ENCODE measurements around the gene COMMD3. TPM values are rescaled to one million over a fixed set of nuclear protein-coding genes. Genes with fewer than 3 reads are reported as not detected.
"Not testable (repeated sequence)": the region's sequence is repeated elsewhere in the genome, so short reads cannot be mapped to it uniquely, and the experiment has no call there.

The COMMD3 gene
- total and polyA plus RNA-seq, 5 donors, result 67.7 to 95.9 (median 82.6) TPM

DNA sequence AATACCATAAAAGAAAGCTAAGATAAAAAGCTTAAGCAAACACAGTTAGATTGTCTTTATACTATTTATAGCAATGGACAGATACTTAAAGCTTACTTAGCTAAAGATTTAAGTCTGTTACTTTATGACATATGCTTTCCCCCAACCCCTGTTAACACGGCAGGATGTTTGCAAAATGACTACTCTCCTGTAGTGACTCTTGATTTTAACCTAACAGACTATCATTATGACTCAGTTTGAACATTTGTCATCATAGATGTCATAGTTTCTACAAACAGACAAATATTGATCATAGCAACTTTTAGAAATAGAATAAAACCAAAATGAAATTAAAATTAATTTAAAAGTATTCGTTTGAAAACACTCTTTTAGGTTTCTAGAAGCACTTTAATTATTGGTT lies 7.8 kb upstream of the COMMD3 start:
- H3K4me1 ChIP-seq (ENCODE audit: control insufficient read depth, insufficient read depth, low read length), result no peaks in the 10 kb centered on the region
- H3K4me3 ChIP-seq (ENCODE audit: low read length), result no peak overlapping the region
- ATAC-seq (no peak), DNase-seq (no peak)
- WGBS, result 81% methylated on average over 2 of the region's 2 CpGs
- H3K9me3 ChIP-seq (ENCODE audit: control insufficient read depth, low read length), result no peaks in the 10 kb centered on the region
- intact Hi-C loops (cut with DNase I), result no loop called here
- no peak overlapping the region for H3K27ac ChIP-seq (ENCODE audit: low read length)
- H3K27me3 ChIP-seq (ENCODE audit: control insufficient read depth, insufficient read depth), result no peaks in the 10 kb centered on the region

DNA sequence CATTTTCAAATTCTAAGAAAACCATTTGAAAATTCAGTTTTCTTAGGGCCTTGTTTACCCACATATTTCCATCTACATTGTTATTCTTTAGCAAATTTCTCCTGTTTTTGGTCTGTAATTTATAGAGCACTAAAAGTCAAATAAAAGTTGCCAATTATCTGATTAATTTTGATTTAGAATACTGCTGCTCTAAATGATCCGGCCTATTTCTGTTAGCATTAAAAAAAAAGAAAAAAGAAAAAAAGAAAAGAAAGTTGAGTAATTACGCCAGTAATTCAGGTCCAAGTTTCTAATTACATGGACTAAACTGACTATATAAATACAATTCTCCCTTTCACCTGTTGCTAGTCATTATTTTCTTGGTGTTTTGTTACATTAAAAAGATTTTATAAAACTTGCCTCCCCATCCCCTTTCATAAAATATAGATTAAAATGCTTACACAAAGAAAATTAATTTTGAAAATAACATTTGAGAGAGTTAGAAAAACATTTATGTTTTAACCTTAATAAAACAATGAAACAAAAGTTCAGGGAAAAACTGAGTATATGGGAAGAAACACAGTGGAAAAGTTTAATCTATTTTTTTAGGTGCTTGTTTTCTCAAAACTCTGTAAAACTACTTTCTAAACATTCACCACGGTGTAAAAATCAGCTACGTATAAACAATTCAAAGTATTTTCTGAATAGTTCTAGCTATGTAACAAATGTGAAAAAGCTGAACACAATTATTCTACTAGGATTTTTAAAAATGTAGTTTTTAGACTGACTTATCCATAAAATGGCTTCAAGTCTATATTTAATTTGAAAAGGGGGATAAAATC lies 6.8 kb upstream of the COMMD3 start:
- no peak overlapping the region for H3K4me3 ChIP-seq (ENCODE audit: low read length)
- H3K27ac ChIP-seq (ENCODE audit: low read length), result no peak overlapping the region
- WGBS, result 96% methylated on average over 4 of the region's 4 CpGs
- no peak for DNase-seq
- H3K9me3 ChIP-seq (ENCODE audit: control insufficient read depth, low read length), result no peaks in the 10 kb centered on the region
- no peaks in the 10 kb centered on the region for H3K27me3 ChIP-seq (ENCODE audit: control insufficient read depth, insufficient read depth)
- intact Hi-C loops (cut with DNase I), result no loop called here
- H3K4me1 ChIP-seq (ENCODE audit: control insufficient read depth, insufficient read depth, low read length), result no peaks in the 10 kb centered on the region
- ATAC-seq, result no peak

DNA sequence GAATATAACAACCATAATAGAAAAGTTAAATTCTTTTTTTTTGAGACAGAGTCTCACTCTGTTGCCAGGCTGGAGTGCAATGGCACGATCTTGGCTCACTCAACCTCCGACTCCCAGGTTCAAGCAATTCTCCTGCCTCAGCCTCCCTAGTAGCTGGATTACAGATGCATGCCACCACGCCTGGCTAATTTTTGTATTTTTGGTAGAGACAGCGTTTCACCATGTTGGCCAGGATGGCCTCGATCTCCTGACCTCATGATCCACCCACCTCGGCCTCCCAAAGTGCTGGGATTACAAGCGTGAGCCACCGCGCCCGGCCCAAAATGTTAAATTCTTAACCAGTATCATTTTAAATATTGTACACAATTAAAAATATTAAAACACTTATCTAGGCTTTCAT lies 6.2 kb upstream of the COMMD3 start:
- 97% methylated on average over 10 of the region's 10 CpGs for WGBS
- intact Hi-C loops (cut with DNase I), result loop anchor here in 2 of 4 donors (10.0 kb wide), 3 partner anchors 55 to 85 kb away; no protein-coding TSS in a partner anchor
- H3K9me3 ChIP-seq (ENCODE audit: control insufficient read depth, low read length); H3K27ac ChIP-seq (ENCODE audit: low read length); ATAC-seq; H3K4me1 ChIP-seq (ENCODE audit: control insufficient read depth, insufficient read depth, low read length); DNase-seq; H3K4me3 ChIP-seq (ENCODE audit: low read length); H3K27me3 ChIP-seq (ENCODE audit: control insufficient read depth, insufficient read depth): not testable (repeated sequence)

DNA sequence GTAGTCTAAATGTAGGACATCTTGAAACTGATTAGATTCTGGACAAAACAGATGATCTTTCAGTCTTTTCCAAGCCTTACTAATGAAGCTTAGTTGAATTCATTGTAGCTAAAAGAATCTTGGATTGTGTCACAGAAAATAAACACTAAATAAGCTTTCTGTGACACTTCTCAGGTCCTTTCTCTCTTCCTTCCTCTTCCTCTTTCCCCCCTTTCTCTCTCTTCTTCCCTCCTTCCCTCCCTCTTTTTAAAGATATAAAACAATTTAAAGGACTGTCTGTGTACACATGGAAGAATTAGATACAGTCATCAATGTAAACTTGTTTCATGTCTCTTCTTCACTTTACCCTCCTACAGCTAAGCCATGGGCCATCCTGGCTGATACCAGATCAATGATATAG lies 5.3 kb upstream of the COMMD3 start:
- Histone ChIP-seq H3K4me3 (ENCODE audit: low read length) (no peak overlapping the region), H3K9me3 (ENCODE audit: control insufficient read depth, low read length) (no peaks in the 10 kb centered on the region), H3K27me3 (ENCODE audit: control insufficient read depth, insufficient read depth) (no peaks in the 10 kb centered on the region), H3K27ac (ENCODE audit: low read length) (no peak overlapping the region), H3K4me1 (ENCODE audit: control insufficient read depth, insufficient read depth, low read length) (no peaks in the 10 kb centered on the region)
- intact Hi-C loops (cut with DNase I), result loop anchor here in 2 of 4 donors (10.0 kb wide), 3 partner anchors 56 to 86 kb away; no protein-coding TSS in a partner anchor
- no peak for ATAC-seq
- no peak for DNase-seq

DNA sequence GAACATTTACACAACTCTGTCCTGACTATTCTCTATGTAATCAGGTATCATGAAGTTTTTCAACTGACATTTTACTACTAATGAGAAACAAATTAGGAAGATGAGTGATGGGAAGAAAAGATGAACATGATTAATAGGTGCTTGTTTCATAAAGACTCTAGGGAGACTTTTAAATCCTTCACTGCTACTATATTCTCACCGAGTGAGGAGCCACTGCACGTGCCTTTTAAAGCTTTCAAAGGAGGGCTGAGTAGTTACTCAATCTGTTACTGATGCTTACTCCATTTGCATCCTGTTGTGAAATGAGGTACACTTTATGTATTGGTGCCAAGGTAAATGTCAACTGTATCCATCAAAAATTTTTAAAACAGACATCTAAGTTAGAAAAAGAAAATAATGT lies 1.3 kb upstream of the COMMD3 start:
- H3K4me3 ChIP-seq (ENCODE audit: low read length), result no peak overlapping the region
- H3K9me3 ChIP-seq (ENCODE audit: control insufficient read depth, low read length), result no peaks in the 10 kb centered on the region
- ATAC-seq (no peak), DNase-seq (no peak)
- 58% methylated on average over 2 of the region's 2 CpGs for WGBS
- peaks cover 3% of the 10 kb centered on the region for H3K4me1 ChIP-seq (ENCODE audit: control insufficient read depth, insufficient read depth, low read length)
- intact Hi-C loops (cut with DNase I), result loop anchor here (5.0 to 10.0 kb wide), 5 partner anchors 60 to 90 kb away; no protein-coding TSS in a partner anchor
- H3K27me3 ChIP-seq (ENCODE audit: control insufficient read depth, insufficient read depth), result no peaks in the 10 kb centered on the region
- H3K27ac ChIP-seq (ENCODE audit: low read length), result no peak overlapping the region

DNA sequence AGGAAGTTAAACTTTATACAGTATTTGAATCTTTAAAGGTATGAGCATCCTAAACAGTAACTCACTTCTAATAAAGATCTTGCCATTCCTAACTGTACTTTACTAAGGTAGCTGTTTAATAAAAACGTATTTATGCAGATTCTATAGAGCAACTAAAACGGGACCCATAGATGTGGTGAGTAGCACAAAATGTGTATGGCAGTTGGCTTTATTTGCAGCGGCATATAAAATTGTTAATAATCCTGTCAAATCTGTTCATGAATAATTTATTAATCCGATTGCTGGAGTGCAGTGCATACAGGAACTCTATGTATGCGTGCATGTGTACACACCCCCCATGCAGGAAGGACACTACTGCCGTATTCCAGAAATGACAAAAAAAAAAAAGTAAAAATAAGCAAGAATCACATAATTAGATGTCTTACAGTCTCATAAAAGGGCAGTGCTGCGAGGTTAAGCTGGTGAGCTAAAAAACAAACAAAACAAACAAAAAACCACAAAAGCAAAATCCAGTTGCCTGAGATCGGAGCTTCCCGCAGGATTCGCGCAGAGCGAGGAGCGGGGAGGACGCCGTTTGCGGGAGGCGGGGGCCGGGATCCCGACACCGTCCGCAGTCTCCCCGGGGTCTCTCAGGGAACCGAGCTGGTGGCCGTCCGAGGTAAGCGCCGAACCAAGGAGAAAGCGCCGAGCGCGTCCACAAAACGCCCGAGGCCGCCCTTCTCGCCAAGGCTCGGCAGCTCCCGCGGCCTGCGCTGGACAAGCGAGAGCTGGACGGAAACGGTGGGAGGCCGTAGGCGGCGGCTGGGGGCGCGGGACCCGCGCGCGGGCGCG lies 518 bp upstream of the COMMD3 start:
- Histone ChIP-seq H3K27ac (ENCODE audit: low read length) (peak overlapping the region; percentile 93), H3K4me3 (ENCODE audit: low read length) (peak overlapping the region; percentile 89), H3K4me1 (ENCODE audit: control insufficient read depth, insufficient read depth, low read length) (peaks cover 3% of the 10 kb centered on the region), H3K9me3 (ENCODE audit: control insufficient read depth, low read length) (no peaks in the 10 kb centered on the region), H3K27me3 (ENCODE audit: control insufficient read depth, insufficient read depth) (no peaks in the 10 kb centered on the region)
- 1% methylated on average over 53 of the region's 53 CpGs for WGBS
- ATAC-seq, result peak in 1 of 2 donors; percentile 3
- intact Hi-C loops (cut with DNase I), result loop anchor here (5.0 to 10.0 kb wide), 5 partner anchors 61 to 91 kb away; no protein-coding TSS in a partner anchor
- DNase-seq, result no peak

DNA sequence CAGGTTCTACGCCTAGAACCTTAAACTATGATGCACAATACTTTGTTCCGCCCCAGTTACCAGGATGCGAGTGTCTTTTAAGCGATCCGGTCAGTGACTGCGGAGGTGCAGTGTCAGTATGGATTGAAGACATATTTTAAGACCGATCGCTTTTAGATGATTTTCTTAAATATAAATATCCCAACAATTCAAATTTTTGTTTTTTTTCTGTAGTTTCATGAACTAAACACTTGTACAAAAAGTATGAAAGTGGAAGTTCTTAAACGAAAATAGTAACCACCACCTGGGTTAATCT lies 835 bp downstream of the COMMD3 start:
- peak overlapping the region; percentile 96 for H3K27ac ChIP-seq (ENCODE audit: low read length)
- peaks cover 3% of the 10 kb centered on the region for H3K4me1 ChIP-seq (ENCODE audit: control insufficient read depth, insufficient read depth, low read length)
- intact Hi-C loops (cut with DNase I), result loop anchor here (5.0 to 10.0 kb wide), 5 partner anchors 62 to 92 kb away; no protein-coding TSS in a partner anchor
- peak overlapping the region; percentile 89 for H3K4me3 ChIP-seq (ENCODE audit: low read length)
- ATAC-seq (peak in 1 of 2 donors; percentile 3), DNase-seq (no peak)
- H3K27me3 ChIP-seq (ENCODE audit: control insufficient read depth, insufficient read depth), result no peaks in the 10 kb centered on the region
- no peaks in the 10 kb centered on the region for H3K9me3 ChIP-seq (ENCODE audit: control insufficient read depth, low read length)
- 13% methylated on average over 9 of the region's 9 CpGs for WGBS

DNA sequence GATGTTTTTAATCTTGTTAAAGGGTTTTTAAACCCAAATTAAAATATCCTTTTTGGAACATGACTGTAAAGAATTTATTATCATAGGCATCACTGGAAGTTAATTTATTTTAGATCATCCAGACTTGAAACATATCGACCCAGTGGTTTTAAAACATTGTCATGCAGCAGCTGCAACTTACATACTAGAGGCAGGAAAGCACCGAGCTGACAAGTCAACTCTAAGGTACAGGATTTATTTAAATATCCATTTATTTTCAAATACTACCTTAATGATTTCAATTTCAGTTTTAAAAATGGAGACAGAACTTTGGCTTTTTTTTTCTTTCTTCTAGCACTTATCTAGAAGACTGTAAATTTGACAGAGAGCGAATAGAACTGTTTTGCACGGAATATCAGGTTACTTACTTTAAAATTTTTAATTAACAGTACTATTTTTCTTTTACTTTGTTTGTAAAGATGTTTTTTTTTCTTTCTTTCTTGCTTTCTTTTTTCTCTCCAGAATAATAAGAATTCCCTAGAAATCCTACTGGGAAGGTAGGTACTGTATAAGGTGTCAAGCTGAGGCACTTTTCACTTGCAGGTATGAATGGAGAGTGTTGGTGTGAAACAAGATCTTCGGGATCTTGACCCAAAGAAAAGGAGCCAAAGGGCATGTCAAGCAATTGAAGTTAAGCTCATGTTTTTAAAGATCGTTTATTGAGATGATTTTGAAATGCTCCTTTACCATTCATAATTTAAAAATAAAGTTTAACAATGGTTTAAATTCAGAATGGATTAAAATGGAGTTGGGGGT lies 1.8 kb downstream of the COMMD3 start:
- H3K4me3 ChIP-seq (ENCODE audit: low read length), result no peak overlapping the region
- no peak overlapping the region for H3K27ac ChIP-seq (ENCODE audit: low read length)
- ATAC-seq, result no peak
- no peaks in the 10 kb centered on the region for H3K9me3 ChIP-seq (ENCODE audit: control insufficient read depth, low read length)
- no peaks in the 10 kb centered on the region for H3K27me3 ChIP-seq (ENCODE audit: control insufficient read depth, insufficient read depth)
- DNase-seq, result no peak
- peaks cover 3% of the 10 kb centered on the region for H3K4me1 ChIP-seq (ENCODE audit: control insufficient read depth, insufficient read depth, low read length)
- 86% methylated on average over 6 of the region's 6 CpGs for WGBS
- intact Hi-C loops (cut with DNase I), result loop anchor here (5.0 to 10.0 kb wide), 5 partner anchors 63 to 93 kb away; no protein-coding TSS in a partner anchor

DNA sequence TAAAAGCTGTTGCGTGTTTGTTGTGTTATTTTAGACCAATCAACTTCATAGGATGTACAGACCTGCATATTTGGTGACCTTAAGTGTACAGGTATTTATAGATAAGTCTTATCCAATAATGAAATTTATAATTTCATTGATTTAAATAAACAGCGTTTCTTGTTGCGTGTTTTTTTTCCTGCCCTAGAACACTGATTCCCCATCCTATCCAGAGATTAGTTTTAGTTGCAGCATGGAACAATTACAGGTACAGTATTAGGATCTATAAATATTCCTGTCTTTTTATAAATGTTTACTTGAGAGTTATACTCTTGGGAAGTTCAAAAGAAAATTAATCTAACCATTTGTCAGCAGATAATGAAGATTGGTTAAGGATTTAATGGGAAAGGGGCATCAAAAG lies 2.6 kb downstream of the COMMD3 start:
- H3K27me3 ChIP-seq (ENCODE audit: control insufficient read depth, insufficient read depth), result no peaks in the 10 kb centered on the region
- no peak for ATAC-seq
- no peak overlapping the region for H3K4me3 ChIP-seq (ENCODE audit: low read length)
- WGBS, result 99% methylated on average over 3 of the region's 3 CpGs
- H3K4me1 ChIP-seq (ENCODE audit: control insufficient read depth, insufficient read depth, low read length), result peaks cover 4% of the 10 kb centered on the region
- H3K9me3 ChIP-seq (ENCODE audit: control insufficient read depth, low read length), result no peaks in the 10 kb centered on the region
- H3K27ac ChIP-seq (ENCODE audit: low read length), result no peak overlapping the region
- DNase-seq, result no peak
- intact Hi-C loops (cut with DNase I), result loop anchor here (5.0 to 10.0 kb wide), 5 partner anchors 64 to 94 kb away; no protein-coding TSS in a partner anchor

DNA sequence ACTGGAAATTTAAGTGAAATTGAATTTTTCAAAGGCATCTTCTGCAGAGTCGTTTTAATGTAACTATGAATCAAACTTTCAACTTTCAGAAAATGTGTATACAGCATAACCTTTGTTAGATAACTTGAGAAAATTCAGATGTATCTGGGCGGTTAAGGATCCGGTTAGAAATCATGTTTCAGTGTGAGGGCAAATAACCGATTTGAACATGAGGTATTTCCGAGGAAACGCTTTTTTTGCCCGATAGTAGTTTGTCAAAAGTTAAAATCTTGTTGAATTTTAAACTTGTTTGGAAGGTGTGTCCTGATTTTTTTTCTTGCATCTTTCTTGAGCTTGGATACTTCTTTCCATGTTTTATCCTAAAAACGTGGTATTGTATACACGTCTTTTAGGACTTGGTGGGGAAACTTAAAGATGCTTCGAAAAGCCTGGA lies 3.4 kb downstream of the COMMD3 start:
- Histone ChIP-seq H3K27me3 (ENCODE audit: control insufficient read depth, insufficient read depth) (no peaks in the 10 kb centered on the region), H3K4me1 (ENCODE audit: control insufficient read depth, insufficient read depth, low read length) (peaks cover 4% of the 10 kb centered on the region), H3K4me3 (ENCODE audit: low read length) (peak overlapping the region; percentile 93), H3K27ac (ENCODE audit: low read length) (no peak overlapping the region), H3K9me3 (ENCODE audit: control insufficient read depth, low read length) (no peaks in the 10 kb centered on the region)
- ATAC-seq (no peak), DNase-seq (no peak)
- intact Hi-C loops (cut with DNase I), result loop anchor here (5.0 to 10.0 kb wide), 5 partner anchors 65 to 95 kb away; no protein-coding TSS in a partner anchor
- WGBS, result 89% methylated on average over 10 of the region's 10 CpGs

All from right cardiac atrium (tissue), 5 donors.